ENCODE measurements around the gene EEF1AKMT4. TPM values are rescaled to one million over a fixed set of nuclear protein-coding genes. Genes with fewer than 3 reads are reported as not detected.

The EEF1AKMT4 gene
- total RNA-seq, 1 donor from 2014 or later, result 2.7 TPM

GRCh38 chr3:184248454-184249411 is 739 bp upstream of the EEF1AKMT4 start, which contains the start of gene ALG3:
TSS of gene ALG3 (minus strand) at chr3:184248962. CDS start at chr3:184248940, 22 bp downstream.
- intact Hi-C loops (cut with DNase I), result loop anchor here (10.0 kb wide), 1 partner anchor 104 kb away; no protein-coding TSS in a partner anchor
- peaks cover 21% of the 10 kb centered on the region for H3K36me3 ChIP-seq
- peak; percentile 87 for ATAC-seq

DNA sequence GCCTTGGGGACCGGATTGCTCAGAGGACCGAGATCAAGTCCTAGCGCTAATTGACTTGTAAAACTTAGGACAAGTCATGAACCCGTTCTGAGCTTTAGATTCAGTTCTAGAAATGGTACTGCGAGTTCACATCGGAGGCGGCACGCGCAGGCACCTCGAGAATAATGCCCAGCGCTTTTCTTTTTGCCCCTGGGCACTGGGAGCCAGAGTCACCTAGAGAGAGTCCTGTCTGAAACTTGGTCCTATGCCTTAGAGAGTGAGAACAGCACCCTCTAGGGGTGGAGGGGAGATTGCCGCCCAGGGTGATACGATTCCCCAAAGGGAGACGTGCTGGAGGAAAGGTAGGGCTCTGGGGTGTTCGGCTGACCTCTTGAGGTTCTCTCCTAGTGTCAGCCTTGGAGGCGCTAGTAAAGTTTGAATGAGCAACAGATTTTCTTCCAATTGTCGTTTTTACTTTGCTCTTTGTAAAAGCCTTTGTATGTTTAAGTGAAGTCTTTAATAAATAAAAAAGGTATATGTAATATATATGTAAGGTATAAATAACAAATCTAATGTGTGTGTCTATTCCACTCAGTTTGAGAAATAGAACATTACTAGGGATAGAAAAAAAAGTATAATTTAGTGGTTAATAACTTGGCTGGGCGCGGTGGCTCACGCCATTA is 826 bp downstream of the EEF1AKMT4 start:
- DNase-seq (peak; percentile 91), ATAC-seq (peak; percentile 87)
- H3K4me3 ChIP-seq, result peak overlapping the region; percentile 91
- peaks cover 8% of the 10 kb centered on the region for H3K4me1 ChIP-seq
- TF ChIP-seq CTCF (IDR thresholded peaks at IDR 0.05), result peak; percentile 97
- peak overlapping the region; percentile 77 for H3K27ac ChIP-seq
- no peaks in the 10 kb centered on the region for H3K27me3 ChIP-seq
- intact Hi-C loops (cut with DNase I), result no loop called here
- H3K9me3 ChIP-seq, result no peaks in the 10 kb centered on the region
- peaks cover 6% of the 10 kb centered on the region for H3K36me3 ChIP-seq

More at GRCh38 chr3:184248454-184249411, 739 bp upstream of the EEF1AKMT4 start, which contains the start of gene ALG3:
- no peaks in the 10 kb centered on the region for H3K9me3 ChIP-seq
- peaks cover 8% of the 10 kb centered on the region for H3K4me1 ChIP-seq
- no peaks in the 10 kb centered on the region for H3K27me3 ChIP-seq
- peak within 1 kb of the TSS; percentile 91 for H3K4me3 ChIP-seq
- H3K27ac ChIP-seq, result peak within 1 kb of the TSS; percentile 86
- peak; percentile 92 for DNase-seq
- no peak for TF ChIP-seq CTCF (IDR thresholded peaks at IDR 0.05)

GRCh38 chr3:184255291-184256039 is 6.0 kb downstream of the EEF1AKMT4 start:
- H3K4me3 ChIP-seq, result no peak overlapping the region
- no peaks in the 10 kb centered on the region for H3K36me3 ChIP-seq
- H3K27ac ChIP-seq, result no peak overlapping the region
- DNase-seq, result peak; percentile 12
- no peak for TF ChIP-seq CTCF (IDR thresholded peaks at IDR 0.05)
- no peaks in the 10 kb centered on the region for H3K9me3 ChIP-seq
- no peak for ATAC-seq
- peaks cover 19% of the 10 kb centered on the region for H3K27me3 ChIP-seq
- intact Hi-C loops (cut with DNase I), result no loop called here
- H3K4me1 ChIP-seq, result peaks cover 4% of the 10 kb centered on the region

- Histone ChIP-seq H3K27me3 (peaks cover 34% of the 10 kb centered on the region), H3K36me3 (no peaks in the 10 kb centered on the region), H3K9me3 (no peaks in the 10 kb centered on the region), H3K4me3 (no peak overlapping the region), H3K27ac (no peak overlapping the region), H3K4me1 (peaks cover 18% of the 10 kb centered on the region)
- intact Hi-C loops (cut with DNase I), result no loop called here
- TF ChIP-seq CTCF (IDR thresholded peaks at IDR 0.05), result no peak
- DNase-seq, result peak; percentile 38
- ATAC-seq, result no peak
Measured at GRCh38 chr3:184257083-184257915, 7.8 kb downstream of the EEF1AKMT4 start.

Data from upper lobe of right lung (tissue), 1 donor.